Measurements from ENCODE around the gene GLRX5. TPM values are rescaled to one million over a fixed set of nuclear protein-coding genes. Genes with fewer than 3 reads are reported as not detected.

The GLRX5 gene
- total RNA-seq, 1 experiment from 2014 or later, result 23.2 TPM

GRCh38 chr14:95504135-95505029 lies 30.5 kb upstream of the GLRX5 start:
- no peak overlapping the region for H3K4me3 ChIP-seq
- DNase-seq, result no peak
- intact Hi-C loops (cut with micrococcal nuclease; ENCODE audit: unreplicated experiment), result no loop called here
- ChIA-PET CTCF (no interaction called here), POLR2A (ENCODE audit: unreplicated experiment) (no interaction called here)
- H2AFZ ChIP-seq, result no peak overlapping the region
- H3K36me3 ChIP-seq (ENCODE audit: low read depth), result no peaks in the 10 kb centered on the region
- H3K27ac ChIP-seq, result no peak overlapping the region
- peaks cover 22% of the 10 kb centered on the region for H3K4me1 ChIP-seq (replicated peaks; ENCODE audit: insufficient read depth)
- no peak for TF ChIP-seq CTCF (conservative IDR thresholded peaks at IDR 0.05)
- no peak for TF ChIP-seq EZH2 (IDR thresholded peaks at IDR 0.05; ENCODE audit: low read depth)
- peaks cover 8% of the 10 kb centered on the region for H3F3A ChIP-seq (ENCODE audit: insufficient read depth, low read depth)
- H3K9me2 ChIP-seq (ENCODE audit: insufficient read depth), result no peaks in the 10 kb centered on the region
- no peak overlapping the region for H3K4me2 ChIP-seq
- no peaks in the 10 kb centered on the region for H3K9me3 ChIP-seq (ENCODE audit: insufficient read depth, low read depth)
- no peaks in the 10 kb centered on the region for H4K20me1 ChIP-seq (ENCODE audit: insufficient read depth)
- no peaks in the 10 kb centered on the region for H3K79me2 ChIP-seq (ENCODE audit: low read depth)
- no peaks in the 10 kb centered on the region for H3K27me3 ChIP-seq (ENCODE audit: insufficient read depth, low read depth)
- BruUV-seq (replicated peaks), result no TSS peak

- no peak overlapping the region for H3K4me2 ChIP-seq
- no peak overlapping the region for H3K27ac ChIP-seq
- intact Hi-C loops (cut with micrococcal nuclease; ENCODE audit: unreplicated experiment), result no loop called here
- H3K4me3 ChIP-seq, result no peak overlapping the region
- no peaks in the 10 kb centered on the region for H3K27me3 ChIP-seq (ENCODE audit: insufficient read depth, low read depth)
- no peaks in the 10 kb centered on the region for H3K79me2 ChIP-seq (ENCODE audit: low read depth)
- peaks cover 20% of the 10 kb centered on the region for H3K4me1 ChIP-seq (replicated peaks; ENCODE audit: insufficient read depth)
- H4K20me1 ChIP-seq (ENCODE audit: insufficient read depth), result no peaks in the 10 kb centered on the region
- BruUV-seq (replicated peaks), result no TSS peak
- no peak for TF ChIP-seq CTCF (conservative IDR thresholded peaks at IDR 0.05)
- TF ChIP-seq EZH2 (IDR thresholded peaks at IDR 0.05; ENCODE audit: low read depth), result no peak
- no peak for DNase-seq
- peaks cover 8% of the 10 kb centered on the region for H3F3A ChIP-seq (ENCODE audit: insufficient read depth, low read depth)
- H3K36me3 ChIP-seq (ENCODE audit: low read depth), result no peaks in the 10 kb centered on the region
- H2AFZ ChIP-seq, result no peak overlapping the region
- no peaks in the 10 kb centered on the region for H3K9me2 ChIP-seq (ENCODE audit: insufficient read depth)
- POLR2A ChIA-PET (ENCODE audit: unreplicated experiment), result no interaction called here
- CTCF ChIA-PET, result no interaction called here
- no peaks in the 10 kb centered on the region for H3K9me3 ChIP-seq (ENCODE audit: insufficient read depth, low read depth)
These were observed 29.7 kb upstream of the GLRX5 start for GRCh38 chr14:95505030-95505589.

DNA sequence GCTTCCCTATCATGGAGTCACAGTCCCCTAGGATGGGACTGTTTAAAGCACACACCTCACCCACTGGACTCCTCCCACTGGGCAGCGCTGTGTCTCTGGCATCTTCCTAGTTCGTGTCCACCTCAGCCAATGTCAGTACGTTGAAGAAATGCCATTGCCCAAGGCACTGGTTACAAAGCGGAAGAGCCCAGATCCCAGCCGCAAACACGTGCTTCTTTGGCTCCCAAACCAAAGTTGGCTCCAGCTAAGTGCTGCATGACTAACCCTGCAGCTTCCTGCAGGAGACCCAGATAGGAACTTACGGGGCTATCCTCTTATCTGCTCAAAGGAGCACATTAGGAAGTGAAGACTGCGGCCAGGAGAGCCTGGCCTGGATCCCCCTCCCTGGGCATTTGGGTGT lies 27.7 kb upstream of the GLRX5 start:
- H2AFZ ChIP-seq, result no peak overlapping the region
- H3K27ac ChIP-seq, result peak overlapping the region; percentile 79
- H3K4me3 ChIP-seq, result no peak overlapping the region
- ChIA-PET POLR2A (ENCODE audit: unreplicated experiment) (interaction anchor here (0.5 kb wide), 1 partner anchor 9 kb away, joined by 4 read pairs; the partner anchor contains the start of gene SYNE3), CTCF (no interaction called here)
- H3F3A ChIP-seq (ENCODE audit: insufficient read depth, low read depth), result peaks cover 8% of the 10 kb centered on the region
- no peaks in the 10 kb centered on the region for H3K79me2 ChIP-seq (ENCODE audit: low read depth)
- DNase-seq, result peak; percentile 46 to 91
- H3K4me2 ChIP-seq, result peak overlapping the region; percentile 56
- intact Hi-C loops (cut with micrococcal nuclease; ENCODE audit: unreplicated experiment), result no loop called here
- no peaks in the 10 kb centered on the region for H3K36me3 ChIP-seq (ENCODE audit: low read depth)
- no TSS peak for BruUV-seq (replicated peaks)
- peaks cover 20% of the 10 kb centered on the region for H3K4me1 ChIP-seq (replicated peaks; ENCODE audit: insufficient read depth)
- no peaks in the 10 kb centered on the region for H3K9me2 ChIP-seq (ENCODE audit: insufficient read depth)
- H4K20me1 ChIP-seq (ENCODE audit: insufficient read depth), result no peaks in the 10 kb centered on the region
- H3K9me3 ChIP-seq (ENCODE audit: insufficient read depth, low read depth), result no peaks in the 10 kb centered on the region
- TF ChIP-seq EZH2 (IDR thresholded peaks at IDR 0.05; ENCODE audit: low read depth) (no peak), CTCF (conservative IDR thresholded peaks at IDR 0.05) (no peak)
- no peaks in the 10 kb centered on the region for H3K27me3 ChIP-seq (ENCODE audit: insufficient read depth, low read depth)
